Spinal cord (tissue), 10 donors: ENCODE measurements around the gene MKLN1. TPM values are rescaled to one million over a fixed set of nuclear protein-coding genes. Genes with fewer than 3 reads are reported as not detected.
"Not testable (repeated sequence)": the region's sequence is repeated elsewhere in the genome, so short reads cannot be mapped to it uniquely, and the experiment has no call there.

ENCODE experiments used
- DNase-seq, 6 donors: peaks; one replicate each; pipeline versions ENCODE4 v3.0.0 to v3.0.0-alpha.2; 2013 to 2015; ENCODE audit warnings: low spot score in 6 of 6, low read depth in 4 of 6
- H3K27ac ChIP-seq: one replicate; pipeline ENCODE4 v1.5.1; 2013; ENCODE audit warnings: low read depth, low read length, control low read depth
- H3K27me3 ChIP-seq: one replicate; pipeline ENCODE4 v1.6.1; 2013; ENCODE audit warnings: low read length; ENCODE audit not compliant: control insufficient read depth, insufficient read depth
- H3K36me3 ChIP-seq: one replicate; pipeline ENCODE4 v1.6.1; 2013; ENCODE audit warnings: low read length; ENCODE audit not compliant: control insufficient read depth, insufficient read depth
- H3K4me1 ChIP-seq: one replicate; pipeline ENCODE4 v1.6.1; 2013; ENCODE audit warnings: low read length; ENCODE audit not compliant: control insufficient read depth, insufficient read depth
- H3K4me3 ChIP-seq: one replicate; pipeline ENCODE4 v1.5.1; 2013; ENCODE audit warnings: low read depth, low read length, control low read depth
- H3K9me3 ChIP-seq: one replicate; pipeline ENCODE4 v1.6.1; 2013; ENCODE audit warnings: low read length; ENCODE audit not compliant: control insufficient read depth, insufficient read depth
- WGBS: methylation state at CpG from one replicate; pipeline ENCODE4 v1.1.5; 2013; ENCODE audit warnings: missing lambda C conversion rate; ENCODE audit not compliant: insufficient coverage; 5-methylcytosine and 5-hydroxymethylcytosine counted together
- polyA plus RNA-seq, 2 donors: library from polyadenylated mRNA; unstranded; fragments of 120-200 nt; gene quantifications; one replicate each; pipeline ENCODE4 v1.2.1, GENCODE V29; 2013; ENCODE audit not compliant: insufficient read length in 2 of 2
- total RNA-seq, 2 donors: library from RNA; depleted of rRNA in 1 of 2; stranded (reverse); fragments of 120-200 nt in 1 of 2; fragments of >200 nt in 1 of 2; gene quantifications; one replicate each; pipeline versions ENCODE4 v1.2.3 to v1.2.4, GENCODE V29; 2013 to 2014
- donor health status: healthy.

MKLN1 gene
- total and polyA plus RNA-seq, 4 donors = 13.6 to 69.4 (median 36.6) TPM

- H3K9me3 ChIP-seq, H3K4me3 ChIP-seq, DNase-seq, H3K27me3 ChIP-seq, H3K27ac ChIP-seq: not testable (repeated sequence)
- peaks cover 26% of the 10 kb centered on the region for H3K4me1 ChIP-seq
- H3K36me3 ChIP-seq = peaks cover 54% of the 10 kb centered on the region
- 100% methylated on average over 5 of the region's 8 CpGs for WGBS
Observed at GRCh38 chr7:131505037-131505620, 177.5 kb downstream of the MKLN1 start.

- DNase-seq = no peak
- H3K36me3 ChIP-seq = peaks cover 55% of the 10 kb centered on the region
- H3K4me1 ChIP-seq = peaks cover 26% of the 10 kb centered on the region
- H3K9me3 ChIP-seq = no peaks in the 10 kb centered on the region
- no peak overlapping the region for H3K4me3 ChIP-seq
- H3K27ac ChIP-seq = no peak overlapping the region
- H3K27me3 ChIP-seq = no peaks in the 10 kb centered on the region
- WGBS = 95% methylated on average over 27 of the region's 30 CpGs
Observed at GRCh38 chr7:131505636-131506557, 178.2 kb downstream of the MKLN1 start.

- no peaks in the 10 kb centered on the region for H3K27me3 ChIP-seq
- H3K36me3 ChIP-seq = peaks cover 56% of the 10 kb centered on the region
- peaks cover 26% of the 10 kb centered on the region for H3K4me1 ChIP-seq
- 80% methylated on average over 18 of the region's 18 CpGs for WGBS
- H3K27ac ChIP-seq = no peak overlapping the region
- DNase-seq = no peak
- H3K9me3 ChIP-seq = no peaks in the 10 kb centered on the region
- no peak overlapping the region for H3K4me3 ChIP-seq
Observed at GRCh38 chr7:131506597-131506996, 178.9 kb downstream of the MKLN1 start.

- 40% methylated on average over 10 of the region's 14 CpGs for WGBS
- Histone ChIP-seq H3K9me3 (no peaks in the 10 kb centered on the region), H3K4me1 (peaks cover 23% of the 10 kb centered on the region), H3K36me3 (peaks cover 52% of the 10 kb centered on the region), H3K27me3 (no peaks in the 10 kb centered on the region), H3K4me3 (no peak overlapping the region), H3K27ac (no peak overlapping the region)
- DNase-seq = peak in 5 of 6 donors; percentile 38 to 88 (median 53)
Observed at GRCh38 chr7:131507592-131508331, 180.1 kb downstream of the MKLN1 start.

GRCh38 chr7:131508754-131509486 lies 181.2 kb downstream of the MKLN1 start:
- H3K36me3 ChIP-seq = peaks cover 43% of the 10 kb centered on the region
- H3K4me1 ChIP-seq = peaks cover 21% of the 10 kb centered on the region
- H3K27ac ChIP-seq = no peak overlapping the region
- H3K27me3 ChIP-seq = no peaks in the 10 kb centered on the region
- WGBS = 83% methylated on average over 6 of the region's 10 CpGs
- H3K4me3 ChIP-seq = no peak overlapping the region
- H3K9me3 ChIP-seq = no peaks in the 10 kb centered on the region
- DNase-seq = no peak

GRCh38 chr7:131509781-131510180 lies 182.1 kb downstream of the MKLN1 start:
- Histone ChIP-seq H3K36me3 (peaks cover 35% of the 10 kb centered on the region), H3K27ac (no peak overlapping the region), H3K4me3 (no peak overlapping the region), H3K27me3 (no peaks in the 10 kb centered on the region), H3K4me1 (peaks cover 17% of the 10 kb centered on the region), H3K9me3 (no peaks in the 10 kb centered on the region)
- 81% methylated on average over 5 of the region's 8 CpGs for WGBS
- no peak for DNase-seq

- Histone ChIP-seq H3K4me3 (no peak overlapping the region), H3K9me3 (no peaks in the 10 kb centered on the region), H3K27ac (no peak overlapping the region), H3K36me3 (peaks cover 28% of the 10 kb centered on the region), H3K27me3 (no peaks in the 10 kb centered on the region), H3K4me1 (peaks cover 17% of the 10 kb centered on the region)
- no peak for DNase-seq
- WGBS = 97% methylated on average over 9 of the region's 9 CpGs
Observed at GRCh38 chr7:131511071-131511470, 183.4 kb downstream of the MKLN1 start.

- Histone ChIP-seq H3K9me3 (no peaks in the 10 kb centered on the region), H3K4me3 (no peak overlapping the region), H3K4me1 (peaks cover 16% of the 10 kb centered on the region), H3K36me3 (peaks cover 19% of the 10 kb centered on the region), H3K27ac (no peak overlapping the region), H3K27me3 (no peaks in the 10 kb centered on the region)
- 80% methylated on average over 15 of the region's 15 CpGs for WGBS
- DNase-seq = no peak
Observed at GRCh38 chr7:131511774-131512535, 184.3 kb downstream of the MKLN1 start.
